Ishikawa (cell line): ENCODE data around the gene PSD.

Source experiments
- EGR1 ChIP-seq: IDR thresholded peaks from 2 replicates; pipeline ENCODE4 v1.6.1; 2012
- EP300 ChIP-seq: IDR thresholded peaks from 2 replicates; pipeline ENCODE4 v1.6.1; 2012; ENCODE audit warnings: borderline replicate concordance
- TCF12 ChIP-seq: IDR thresholded peaks from 2 replicates; pipeline ENCODE4 v1.6.1; 2012; ENCODE audit warnings: low read depth

- TF ChIP-seq TCF12 (no peak), EP300 (no peak), EGR1 (no peak)
Observed at GRCh38 chr10:102451105-102451969, 32.8 kb upstream of the PSD start, which contains the start of gene C10orf95.
